GM19324 (cell line): ENCODE measurements around the gene KRTAP10-2.
"Not testable (repeated sequence)": the region's sequence is repeated elsewhere in the genome, so short reads cannot be mapped to it uniquely, and the experiment has no call there.

ENCODE experiments used
- ATAC-seq: cut with Tn5 transposase; IDR thresholded peaks from one replicate; pipeline ENCODE4 v1.9.1; 2021; ENCODE audit warnings: mild to moderate bottlenecking, moderate library complexity; ENCODE audit not compliant: unreplicated experiment, low FRiP score

The KRTAP10-2 gene

GRCh38 chr21:44568667-44569556 lies 17.6 kb upstream of the KRTAP10-2 start:
- no peak for ATAC-seq

- no peak for ATAC-seq
These were observed 17.0 kb upstream of the KRTAP10-2 start for GRCh38 chr21:44568261-44568660.

GRCh38 chr21:44567481-44568171 lies 16.3 kb upstream of the KRTAP10-2 start:
- ATAC-seq: no peak

GRCh38 chr21:44566403-44566802 lies 15.1 kb upstream of the KRTAP10-2 start:
- no peak for ATAC-seq

GRCh38 chr21:44564886-44565598 lies 13.7 kb upstream of the KRTAP10-2 start:
- no peak for ATAC-seq

- no peak for ATAC-seq
These were observed 12.8 kb upstream of the KRTAP10-2 start for GRCh38 chr21:44564099-44564498.

- ATAC-seq: no peak
These were observed 7.4 kb upstream of the KRTAP10-2 start, which contains the start of gene KRTAP10-3 for GRCh38 chr21:44558695-44559094. KRTAP10-3 (minus strand) TSS chr21:44558795; CDS start chr21:44558715, 80 bp downstream.

- not testable (repeated sequence) for ATAC-seq
These were observed 7.0 kb upstream of the KRTAP10-2 start for GRCh38 chr21:44558329-44558675.

- ATAC-seq: no peak
These were observed 6.4 kb upstream of the KRTAP10-2 start for GRCh38 chr21:44557491-44558328.

- no peak for ATAC-seq
These were observed 5.6 kb upstream of the KRTAP10-2 start for GRCh38 chr21:44556879-44557278.

GRCh38 chr21:44555200-44555875 lies 4.0 kb upstream of the KRTAP10-2 start:
- ATAC-seq: no peak

- no peak for ATAC-seq
These were observed 1.4 kb upstream of the KRTAP10-2 start for GRCh38 chr21:44552681-44553080.

GRCh38 chr21:44552136-44552535 lies 831 bp upstream of the KRTAP10-2 start:
- no peak for ATAC-seq

GRCh38 chr21:44550807-44551206 lies 498 bp downstream of the KRTAP10-2 start:
- no peak for ATAC-seq

GRCh38 chr21:44550285-44550684 lies 1.0 kb downstream of the KRTAP10-2 start:
- ATAC-seq: not testable (repeated sequence)

- no peak for ATAC-seq
These were observed 1.6 kb downstream of the KRTAP10-2 start for GRCh38 chr21:44549525-44550211.

- no peak for ATAC-seq
These were observed 2.4 kb downstream of the KRTAP10-2 start for GRCh38 chr21:44548922-44549321.

- ATAC-seq: no peak
These were observed 2.9 kb downstream of the KRTAP10-2 start for GRCh38 chr21:44548381-44548780.
